Ovary (tissue), 9 donors: Measurements from ENCODE around the gene ADAMTS14. TPM values are rescaled to one million over a fixed set of nuclear protein-coding genes. Genes with fewer than 3 reads are reported as not detected.
"Not testable (repeated sequence)": the region's sequence is repeated elsewhere in the genome, so short reads cannot be mapped to it uniquely, and the experiment has no call there.

Experiments
- DNase-seq, 5 donors: peaks; one replicate each; pipeline ENCODE4 v3.0.0-alpha.2; 2019 to 2020
- H3K27ac ChIP-seq, 2 donors: fragments of 200-600 bp; one replicate each; pipeline versions ENCODE4 v1.5.1 to v1.8.0; 2019 to 2022
- H3K27me3 ChIP-seq: fragments of 200-600 bp; one replicate; pipeline ENCODE4 v1.8.0; 2022
- H3K36me3 ChIP-seq: fragments of 200-600 bp; sonication (generic); one replicate; pipeline ENCODE4 v1.5.1; 2019
- H3K4me1 ChIP-seq: one replicate; pipeline ENCODE4 v1.8.1; 2013; ENCODE audit warnings: mild to moderate bottlenecking, moderate library complexity; ENCODE audit not compliant: insufficient read depth
- H3K4me3 ChIP-seq: fragments of 200-600 bp; sonication (generic); one replicate; pipeline ENCODE4 v1.5.1; 2017
- H3K9me3 ChIP-seq, 2 donors: fragments of 200-600 bp in 1 of 2; sonication (generic) in 1 of 2; one replicate each; pipeline versions ENCODE4 v1.5.1 to v1.8.1; 2013 to 2019; ENCODE audit warnings: mild to moderate bottlenecking in 1 of 2, moderate library complexity in 1 of 2
- CTCF ChIP-seq, 3 donors: fragments of 450-650 bp in 2 of 3; fragments of 200-600 bp in 1 of 3; IDR thresholded peaks; one replicate each; pipeline versions ENCODE4 v1.5.1 to v1.8.0; 2016 to 2022; ENCODE audit warnings: antibody characterized with exemption in 3 of 3, mild to moderate bottlenecking in 1 of 3
- EP300 ChIP-seq: sonication (generic); formaldehyde crosslinking; IDR thresholded peaks from one replicate; pipeline ENCODE4 v1.6.1; 2017; ENCODE audit warnings: antibody characterized with exemption
- POLR2A ChIP-seq: fragments of 450-650 bp; IDR thresholded peaks from one replicate; pipeline ENCODE4 v1.6.1; 2017; ENCODE audit warnings: antibody characterized with exemption, mild to moderate bottlenecking, moderate library complexity
- WGBS, 3 donors: extraction: QIAGEN DNeasy Blood & Tissue Kit in 1 of 3; methylation state at CpG; one replicate each; pipeline versions ENCODE4 v1.1.5 to v1.1.7; 2013 to 2017; 5-methylcytosine and 5-hydroxymethylcytosine counted together
- intact Hi-C, 4 donors: fragments of 100-400 bp; cut with DNase I; formaldehyde crosslinking; loops; one replicate each; pipeline versions ENCODE4 v1.11.0 to v1.15.1; 2022 to 2023
- polyA plus RNA-seq, 2 donors: library from polyadenylated mRNA; stranded (reverse); fragments of 200-250 nt in 1 of 2; fragments of 350-450 nt in 1 of 2; fragmentation: Illumina TruSeq in 1 of 2; extraction: RNeasy Lipid Tissue Mini Kit (QIAGEN cat#74804) in 1 of 2; gene quantifications; one replicate each; pipeline ENCODE4 v1.2.3, GENCODE V29; 2013 to 2014
- total RNA-seq, 7 donors: library from RNA; depleted of rRNA in 2 of 7; stranded (reverse); fragments of >200 nt in 2 of 7; fragmentation: NEBNext Ultra II Directional in 3 of 7; extraction: Animal tissue kit (Norgen Biotek cat#: 25700) in 3 of 7; gene quantifications; one replicate each; pipeline versions ENCODE4 v1.1.0 to v1.2.4, GENCODE V29; 2016 to 2023
- donor health status: DM: no; HTN: no; CAD: no; lungs with moderate emphysema.
- donor health status: DM: no; HTN: no; CAD: no.
- donor health status: Bipolar disorder and iron deficiency.
- donor health status: DM: yes; HTN: yes; CAD: no.
- donor health status: DM: no; HTN: no; CAD: no.
- donor health status: DM: yes; HTN: yes; CAD: no.

The ADAMTS14 gene
- total and polyA plus RNA-seq, 9 donors, result 0.07 to 0.75 (median 0.14) TPM; not detected in 3

- Histone ChIP-seq H3K4me3 (no peak overlapping the region), H3K27ac (no peak overlapping the region), H3K27me3 (no peaks in the 10 kb centered on the region), H3K4me1 (no peaks in the 10 kb centered on the region), H3K9me3 (no peaks in the 10 kb centered on the region), H3K36me3 (no peaks in the 10 kb centered on the region)
- no peak for DNase-seq
- intact Hi-C loops, result no loop called here
- TF ChIP-seq EP300 (no peak), POLR2A (no peak), CTCF (IDR thresholded peaks at IDR 0.05) (no peak)
Observed at GRCh38 chr10:70626056-70626455, 46.2 kb upstream of the ADAMTS14 start.

GRCh38 chr10:70629338-70629737 is 43.0 kb upstream of the ADAMTS14 start:
- Histone ChIP-seq H3K27ac (no peak overlapping the region), H3K36me3 (no peaks in the 10 kb centered on the region), H3K4me1 (no peaks in the 10 kb centered on the region), H3K9me3 (no peaks in the 10 kb centered on the region), H3K27me3 (no peaks in the 10 kb centered on the region), H3K4me3 (no peak overlapping the region)
- TF ChIP-seq EP300 (no peak), POLR2A (no peak), CTCF (IDR thresholded peaks at IDR 0.05) (no peak)
- no peak for DNase-seq
- WGBS, 3 donors, result 70 to 80% (median 74%) methylated on average over 1 of the region's 1 CpG
- intact Hi-C loops, result no loop called here

DNA sequence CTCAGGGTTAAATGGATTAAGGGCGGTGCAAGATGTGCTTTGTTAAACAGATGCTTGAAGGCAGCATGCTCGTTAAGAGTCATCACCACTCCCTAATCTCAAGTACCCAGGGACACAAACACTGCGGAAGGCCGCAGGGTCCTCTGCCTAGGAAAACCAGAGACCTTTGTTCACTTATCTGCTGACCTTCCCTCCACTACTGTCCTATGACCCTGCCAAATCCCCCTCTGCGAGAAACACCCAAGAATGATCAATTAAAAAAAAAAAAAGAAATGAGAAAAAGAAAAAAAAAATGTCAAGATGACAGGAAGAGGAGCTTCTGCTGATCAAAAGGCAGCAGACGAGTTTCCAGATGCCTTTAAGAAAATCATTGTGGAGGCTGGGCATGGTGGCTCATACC is 40.6 kb upstream of the ADAMTS14 start:
- H3K9me3 ChIP-seq, H3K4me1 ChIP-seq, H3K4me3 ChIP-seq, H3K27ac ChIP-seq, DNase-seq, intact Hi-C loops, H3K27me3 ChIP-seq, H3K36me3 ChIP-seq: not testable (repeated sequence)
- 65 to 85% (median 73%) methylated on average over 2 to 3 of the region's 6 CpGs for WGBS, 3 donors

- TF ChIP-seq POLR2A (no peak), CTCF (IDR thresholded peaks at IDR 0.05) (no peak), EP300 (no peak)
- H3K27ac ChIP-seq, result no peak overlapping the region
- intact Hi-C loops, result no loop called here
- WGBS, 3 donors, result 62 to 73% (median 62%) methylated on average over 4 of the region's 4 CpGs
- no peak overlapping the region for H3K4me3 ChIP-seq
- H3K36me3 ChIP-seq, result no peaks in the 10 kb centered on the region
- H3K27me3 ChIP-seq, result no peaks in the 10 kb centered on the region
- no peaks in the 10 kb centered on the region for H3K4me1 ChIP-seq
- no peaks in the 10 kb centered on the region for H3K9me3 ChIP-seq
- no peak for DNase-seq
Observed at GRCh38 chr10:70634011-70634410, 38.3 kb upstream of the ADAMTS14 start.

DNA sequence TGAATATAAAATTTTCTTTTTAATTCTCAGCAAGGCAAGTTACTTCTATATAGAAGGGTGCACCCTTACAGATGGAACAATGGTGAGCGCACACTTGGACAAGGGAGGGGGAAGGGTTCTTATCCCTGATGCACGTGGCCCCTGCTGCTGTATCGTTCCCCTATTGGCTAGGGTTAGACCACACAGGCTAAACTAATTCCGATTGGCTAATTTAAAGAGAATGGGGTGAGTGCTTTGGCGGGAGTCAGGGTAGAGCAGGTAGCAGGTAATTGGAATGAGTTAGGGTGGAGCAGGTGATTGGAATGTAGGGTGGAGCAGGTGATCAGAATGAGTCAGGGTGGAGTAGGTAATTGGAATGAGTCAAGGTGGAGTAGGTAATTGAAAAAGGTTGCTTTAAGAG is 37.8 kb upstream of the ADAMTS14 start:
- WGBS, 3 donors, result 89 to 93% (median 92%) methylated on average over 5 of the region's 5 CpGs
- DNase-seq, H3K27me3 ChIP-seq, intact Hi-C loops, H3K4me3 ChIP-seq, H3K27ac ChIP-seq, H3K4me1 ChIP-seq, H3K36me3 ChIP-seq, H3K9me3 ChIP-seq: not testable (repeated sequence)

DNA sequence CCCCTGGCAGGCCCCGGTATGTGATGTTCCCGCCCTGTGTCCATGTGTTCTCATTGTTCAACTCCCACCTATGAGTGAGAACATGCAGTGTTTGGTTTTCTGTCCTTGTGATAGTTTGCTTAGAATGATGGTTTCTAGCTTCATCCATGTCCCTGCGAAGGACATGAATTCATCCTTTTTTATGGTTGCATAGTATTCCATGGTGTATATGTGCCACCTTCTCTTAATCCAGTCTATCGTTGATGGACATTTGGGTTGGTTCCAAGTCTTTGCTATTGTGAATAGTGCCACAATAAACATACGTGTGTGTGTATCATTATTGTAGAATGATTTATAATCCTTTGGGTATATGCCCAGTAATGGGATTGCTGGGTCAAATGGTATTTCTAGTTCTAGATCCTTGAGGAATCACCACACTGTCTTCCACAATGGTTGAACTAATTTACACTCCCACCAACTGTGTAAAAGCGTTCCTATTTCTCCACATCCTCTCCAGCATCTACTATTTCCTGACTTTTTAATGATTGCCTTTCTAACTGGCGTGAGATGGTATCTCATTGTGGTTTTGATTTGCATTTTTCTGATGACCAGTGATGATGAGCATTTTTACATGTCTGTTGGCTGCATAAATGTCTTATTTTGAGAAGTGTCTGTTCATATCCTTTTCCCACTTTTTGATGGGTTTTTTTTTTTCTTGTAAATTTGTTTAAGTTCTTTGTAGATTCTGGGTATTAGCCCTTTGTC is 32.5 kb upstream of the ADAMTS14 start:
- H3K36me3 ChIP-seq, H3K27ac ChIP-seq, H3K9me3 ChIP-seq, H3K4me3 ChIP-seq, H3K27me3 ChIP-seq, H3K4me1 ChIP-seq, DNase-seq, intact Hi-C loops: not testable (repeated sequence)
- 78 to 83% (median 82%) methylated on average over 7 of the region's 7 CpGs for WGBS, 3 donors

- H3K27me3 ChIP-seq, H3K4me3 ChIP-seq, H3K27ac ChIP-seq, intact Hi-C loops, DNase-seq, H3K4me1 ChIP-seq, H3K36me3 ChIP-seq, H3K9me3 ChIP-seq: not testable (repeated sequence)
- WGBS, 3 donors, result 94 to 98% (median 96%) methylated on average over 3 of the region's 3 CpGs
Observed at GRCh38 chr10:70643272-70643671, 29.0 kb upstream of the ADAMTS14 start.

DNA sequence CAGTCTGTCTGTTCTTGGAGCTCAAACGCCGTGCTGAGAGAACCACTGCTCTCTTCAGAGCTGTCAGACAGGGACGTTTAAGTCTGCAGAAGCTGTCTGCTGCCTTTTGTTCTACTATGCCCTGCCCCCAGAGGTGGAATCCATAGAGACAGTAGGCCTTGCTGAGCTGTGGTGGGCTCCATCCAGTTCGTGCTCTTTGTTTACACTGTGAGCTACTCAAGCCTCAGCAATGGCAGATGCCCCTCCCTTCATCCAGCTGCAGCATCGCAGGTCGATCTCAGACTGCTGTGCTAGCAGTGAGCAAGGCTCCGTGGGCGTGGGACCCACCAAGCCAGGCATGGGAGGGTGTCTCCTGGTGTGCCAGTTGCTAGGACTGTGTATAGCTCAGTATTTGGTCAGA is 27.3 kb upstream of the ADAMTS14 start:
- H3K4me3 ChIP-seq, H3K36me3 ChIP-seq, H3K4me1 ChIP-seq, DNase-seq, H3K27ac ChIP-seq, intact Hi-C loops, H3K9me3 ChIP-seq, H3K27me3 ChIP-seq: not testable (repeated sequence)
- WGBS, 3 donors, result 49 to 74% (median 57%) methylated on average over 7 to 8 of the region's 8 CpGs
